Choroid plexus epithelial cell (primary cell): Measurements from ENCODE around the gene MAP4K5.
"Not testable (repeated sequence)": the region's sequence is repeated elsewhere in the genome, so short reads cannot be mapped to it uniquely, and the experiment has no call there.

ENCODE experiments used
- DNase-seq: peaks from one replicate; pipeline ENCODE4 v3.0.0-alpha.2; 2010; ENCODE audit warnings: low read depth
- H3K4me3 ChIP-seq: 2 replicates; pipeline ENCODE4 v1.5.1; 2011; ENCODE audit warnings: low read depth, mild to moderate bottlenecking, control low read depth, low read length, moderate library complexity
- CTCF ChIP-seq: conservative IDR thresholded peaks from 2 replicates; pipeline ENCODE4 v1.5.1; 2011; ENCODE audit warnings: low read depth, mild to moderate bottlenecking, control low read depth, inconsistent platforms, low read length, moderate library complexity

Gene MAP4K5

DNA sequence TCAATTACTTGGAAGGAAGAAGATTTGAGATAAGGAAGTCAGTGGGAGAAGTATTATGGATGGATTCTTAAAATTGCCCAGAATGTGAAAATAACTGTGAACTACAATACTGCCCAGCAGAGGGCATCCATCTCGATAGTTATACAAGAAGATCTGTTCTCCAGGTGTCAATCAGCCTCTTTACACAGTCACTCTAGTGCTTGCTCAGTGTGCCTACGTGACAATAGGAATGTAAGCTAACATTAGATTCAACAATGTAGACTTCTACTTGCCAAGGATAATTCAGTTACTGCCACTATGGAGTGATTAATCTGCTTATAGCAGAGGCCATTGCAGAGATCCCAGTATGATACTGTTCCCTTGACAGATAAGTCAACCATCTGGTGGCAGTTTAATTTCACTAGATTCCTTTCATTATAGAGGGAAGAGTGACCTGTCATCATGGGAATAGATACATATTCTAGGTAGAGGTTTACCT is 10.6 kb upstream of the MAP4K5 start:
- no peak overlapping the region for H3K4me3 ChIP-seq
- peak; percentile 67 for TF ChIP-seq CTCF
- DNase-seq: peak; percentile 77

GRCh38 chr14:50541159-50541567 is 8.8 kb upstream of the MAP4K5 start:
- DNase-seq: no peak
- no peak overlapping the region for H3K4me3 ChIP-seq
- TF ChIP-seq CTCF: no peak

GRCh38 chr14:50539051-50539450 is 6.7 kb upstream of the MAP4K5 start:
- DNase-seq: no peak
- no peak overlapping the region for H3K4me3 ChIP-seq
- no peak for TF ChIP-seq CTCF

DNA sequence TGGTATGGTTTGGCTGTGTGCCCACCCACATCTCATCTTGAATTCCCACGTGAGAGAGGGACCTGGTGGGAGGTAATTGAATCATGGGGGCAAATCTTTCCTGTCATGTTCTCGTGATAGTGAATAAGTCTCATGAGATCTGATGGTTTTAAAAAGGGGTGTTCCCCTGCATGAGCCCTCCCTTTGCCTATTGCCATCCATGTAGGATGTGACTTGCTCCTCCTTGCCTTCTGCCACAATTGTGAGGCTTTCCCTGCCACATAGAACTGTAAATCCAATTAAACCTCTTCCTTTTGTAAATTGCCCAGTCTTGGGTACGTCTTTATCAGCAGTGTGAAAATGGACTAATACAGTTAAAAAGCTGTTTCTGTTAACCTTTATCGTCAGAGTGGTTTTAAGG is 5.7 kb upstream of the MAP4K5 start:
- H3K4me3 ChIP-seq, DNase-seq: not testable (repeated sequence)

GRCh38 chr14:50534997-50535396 is 2.6 kb upstream of the MAP4K5 start:
- TF ChIP-seq CTCF: no peak
- H3K4me3 ChIP-seq: no peak overlapping the region
- no peak for DNase-seq

- H3K4me3 ChIP-seq: no peak overlapping the region
- no peak for TF ChIP-seq CTCF
- no peak for DNase-seq
These were observed 2.0 kb upstream of the MAP4K5 start for GRCh38 chr14:50534416-50534815.

- no peak overlapping the region for H3K4me3 ChIP-seq
- TF ChIP-seq CTCF: no peak
- DNase-seq: no peak
These were observed 1.4 kb upstream of the MAP4K5 start for GRCh38 chr14:50533806-50534205.
